LHCN-M2 (cell line): ENCODE data around the gene SYNCRIP. TPM values are rescaled to one million over a fixed set of nuclear protein-coding genes. Genes with fewer than 3 reads are reported as not detected.
"Not testable (repeated sequence)": the region's sequence is repeated elsewhere in the genome, so short reads cannot be mapped to it uniquely, and the experiment has no call there.

ENCODE experiments used
- DNase-seq: peaks from one replicate; pipeline ENCODE4 v3.0.0-alpha.2; 2012; ENCODE audit warnings: low read depth
- total RNA-seq: library from RNA; depleted of rRNA; stranded (reverse); fragments of >200 nt; gene quantifications from 2 replicates; pipeline ENCODE4 v1.2.3, GENCODE V29; 2014

SYNCRIP gene
- total RNA-seq, 1 experiment from 2014 or later = 121 TPM

DNA sequence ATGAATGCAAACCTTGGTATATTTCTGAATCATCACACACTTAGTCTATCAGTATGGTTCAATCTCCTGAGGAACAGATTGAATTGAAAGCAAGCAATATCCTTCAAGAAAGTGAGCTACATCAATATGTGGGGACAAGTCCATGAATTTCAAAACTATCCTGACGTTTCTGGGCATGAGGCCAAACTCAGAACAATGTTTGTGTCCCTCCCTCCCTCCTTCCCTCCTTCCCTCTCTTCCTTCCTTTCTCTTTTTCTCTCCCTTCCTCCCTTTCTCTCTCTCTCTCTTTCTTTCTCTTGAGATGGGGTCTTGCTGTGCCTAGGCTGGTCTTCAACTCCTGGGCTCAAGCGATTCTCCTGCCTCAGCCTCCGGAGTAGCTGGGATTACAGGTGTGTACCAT lies 27.9 kb upstream of the SYNCRIP start:
- peak; percentile 48 for DNase-seq

GRCh38 chr6:85669735-85670194 lies 27.1 kb upstream of the SYNCRIP start:
- DNase-seq = peak; percentile 73

- DNase-seq = peak; percentile 27
Measured at GRCh38 chr6:85662251-85662650, 19.6 kb upstream of the SYNCRIP start.

DNA sequence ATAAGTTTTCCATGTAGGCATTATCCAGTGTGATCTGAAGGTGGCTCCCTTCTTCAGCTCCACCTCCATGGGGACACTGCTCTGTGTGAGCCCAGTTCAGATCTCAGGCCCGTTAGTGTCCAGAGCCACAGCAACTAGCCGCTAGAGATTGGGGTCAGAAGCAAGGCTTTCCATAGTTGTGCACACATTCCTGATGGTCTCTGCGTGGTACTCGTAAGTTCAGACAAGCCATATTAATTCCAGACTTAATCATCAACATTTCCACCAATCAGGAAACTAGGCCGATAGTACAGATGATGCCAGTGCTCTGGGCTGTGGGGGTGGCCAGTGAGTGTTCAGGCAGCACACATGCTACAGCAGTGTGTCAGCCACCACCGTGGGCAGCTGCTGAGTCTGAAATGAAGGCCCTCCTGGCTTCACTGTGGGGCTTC lies 17.5 kb upstream of the SYNCRIP start:
- DNase-seq = peak; percentile 98

DNA sequence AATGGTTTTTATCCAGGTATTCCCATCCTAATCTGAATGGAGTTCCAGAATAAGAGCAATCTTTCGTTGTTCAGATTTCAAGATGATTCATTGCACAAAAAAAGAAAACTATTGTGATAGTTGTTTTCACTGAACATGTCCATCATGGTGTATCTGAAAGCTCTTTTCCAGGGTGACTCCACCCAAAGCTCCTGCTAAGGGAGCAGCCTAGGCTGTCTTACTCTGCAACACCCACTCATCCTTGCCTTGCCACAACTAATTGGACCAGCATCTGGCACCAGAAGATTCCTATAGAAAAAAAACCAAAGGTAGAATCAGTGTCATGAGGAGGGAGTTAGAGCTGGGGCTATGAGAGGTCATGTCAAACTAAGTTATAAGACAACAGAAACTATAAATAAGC lies 7.9 kb upstream of the SYNCRIP start:
- no peak for DNase-seq

- DNase-seq = no peak
Measured at GRCh38 chr6:85644279-85644762, 1.6 kb upstream of the SYNCRIP start.

GRCh38 chr6:85643537-85644278 lies 1.0 kb upstream of the SYNCRIP start:
- DNase-seq = peak; percentile 94

GRCh38 chr6:85641897-85642773 lies 551 bp downstream of the SYNCRIP start:
- DNase-seq = peak; percentile 47

DNA sequence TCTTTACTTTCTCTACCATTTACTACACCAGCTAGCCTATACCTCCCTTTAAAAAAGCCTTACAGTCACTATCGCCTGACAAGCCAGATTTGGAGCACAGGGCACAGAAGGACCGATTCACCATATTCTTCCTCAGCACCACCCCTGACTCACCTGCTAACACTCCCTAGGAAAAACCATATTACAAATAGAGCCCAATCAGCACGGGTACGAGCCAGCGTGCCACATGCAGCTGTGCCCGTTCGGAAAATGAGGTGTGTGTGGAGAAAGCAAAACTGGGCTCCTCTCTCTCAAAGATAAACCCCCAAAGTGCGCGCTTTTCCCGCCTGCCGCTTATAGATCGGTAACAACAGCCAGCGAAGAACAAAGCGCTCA lies 1.2 kb downstream of the SYNCRIP start:
- peak; percentile 29 for DNase-seq

DNA sequence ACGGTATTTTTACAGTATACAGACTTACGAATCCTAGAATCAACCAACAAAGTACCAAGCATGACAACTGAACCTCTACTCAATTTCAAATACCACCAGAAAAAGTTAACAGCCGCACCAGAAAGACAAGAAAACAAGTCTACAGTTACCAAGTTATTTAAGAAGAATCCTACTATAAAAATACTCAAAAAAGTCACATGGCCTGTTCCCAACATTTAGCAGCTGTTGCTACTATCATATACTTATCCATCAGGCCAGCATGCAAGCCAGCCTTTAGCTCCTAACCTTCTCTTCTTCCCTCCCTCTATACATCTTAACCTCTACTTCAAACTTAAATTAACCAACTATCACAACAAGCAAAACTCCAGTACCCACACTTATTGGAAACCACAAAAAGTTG lies 1.9 kb downstream of the SYNCRIP start:
- peak; percentile 70 for DNase-seq

GRCh38 chr6:85637579-85637978 lies 5.1 kb downstream of the SYNCRIP start:
- no peak for DNase-seq

DNA sequence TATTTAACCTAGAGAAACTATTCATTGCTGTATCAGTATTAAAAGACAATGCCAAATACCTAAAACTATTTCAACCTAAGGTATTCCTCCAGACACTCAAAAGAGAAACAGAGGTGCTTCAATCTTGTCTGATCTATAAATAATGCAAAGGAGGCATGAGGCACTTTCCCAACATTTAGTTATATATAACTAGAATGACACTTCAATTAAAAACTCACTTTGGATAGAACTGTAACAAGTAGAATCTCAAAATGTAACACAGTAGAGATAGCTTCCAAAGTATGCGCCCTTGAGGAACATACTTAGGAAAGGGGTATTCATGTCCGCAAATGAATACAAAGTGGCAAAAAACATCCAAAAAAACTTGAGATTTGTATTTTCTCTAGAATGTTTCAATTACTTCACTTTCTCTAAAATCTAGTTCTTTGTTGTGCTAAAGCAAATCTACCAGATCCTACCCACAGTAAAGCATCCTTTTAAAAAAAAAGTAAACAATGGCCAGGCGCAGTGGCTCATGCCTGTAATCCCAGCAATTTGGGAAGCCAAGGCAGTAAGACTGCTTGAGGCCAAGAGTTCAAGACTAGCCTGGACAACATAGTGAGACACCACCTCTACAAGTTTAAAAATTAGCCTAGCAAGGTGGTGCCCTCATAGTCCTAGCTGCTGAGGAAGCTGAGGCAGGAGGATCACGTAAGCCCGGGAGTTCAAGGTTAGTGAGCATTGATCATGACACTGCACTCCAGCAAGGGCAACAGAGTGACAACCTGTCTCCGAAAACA lies 10.3 kb downstream of the SYNCRIP start:
- no peak for DNase-seq

DNA sequence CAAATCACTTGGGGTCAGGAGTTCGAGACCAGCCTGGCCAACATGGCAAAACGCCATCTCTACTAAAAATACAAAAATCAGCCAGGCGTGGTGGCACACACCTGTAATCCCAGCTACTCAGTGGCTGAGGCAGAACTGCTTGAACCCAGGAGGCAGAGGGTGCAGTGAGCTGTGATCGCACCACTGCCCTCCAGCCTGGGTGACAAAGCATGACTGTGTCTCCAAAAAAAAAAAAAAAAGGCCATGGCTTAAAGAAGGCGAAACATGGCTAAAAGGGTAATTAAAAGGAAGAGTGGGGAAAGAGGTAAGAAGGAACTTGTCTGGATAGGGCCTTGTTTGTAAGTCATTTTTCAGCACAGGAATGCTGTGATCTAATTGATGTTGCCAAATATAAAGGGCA lies 11.6 kb downstream of the SYNCRIP start:
- not testable (repeated sequence) for DNase-seq

DNA sequence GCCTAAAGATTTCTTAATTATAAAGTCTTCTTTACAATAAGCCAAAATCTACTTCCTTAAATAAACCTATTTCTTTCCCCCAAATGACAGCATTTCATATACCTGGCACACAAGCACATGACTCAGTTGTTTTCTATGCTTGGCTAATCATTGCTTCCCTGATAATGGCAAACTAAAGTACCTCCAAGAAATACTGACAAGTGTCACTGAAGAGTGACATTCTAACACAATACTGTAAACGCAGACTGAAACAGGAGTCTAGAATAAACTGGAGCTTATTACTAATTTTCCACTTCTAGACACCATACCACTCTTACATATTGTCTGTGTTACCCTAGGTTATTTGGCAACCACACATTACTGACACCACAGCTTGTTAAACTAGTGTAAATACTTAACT lies 14.3 kb downstream of the SYNCRIP start:
- DNase-seq = no peak

DNA sequence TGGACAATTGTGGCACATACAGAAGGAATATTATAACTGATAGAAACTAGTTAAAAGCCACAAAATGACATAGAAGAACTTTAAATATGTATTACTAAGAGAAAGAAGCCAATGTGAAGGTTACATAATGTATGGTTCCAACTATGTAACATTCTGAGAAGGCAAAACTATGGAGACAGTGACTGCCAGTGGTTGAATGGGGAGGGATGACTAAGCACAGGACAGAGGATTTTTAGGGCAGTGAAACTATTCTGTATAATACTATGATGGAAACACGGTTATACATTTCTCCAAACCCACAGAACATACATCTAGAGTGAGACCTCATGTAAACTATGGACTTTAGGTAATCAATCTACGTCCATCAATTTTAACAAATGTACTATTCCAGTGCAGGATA lies 22.4 kb downstream of the SYNCRIP start:
- no peak for DNase-seq

- DNase-seq = no peak
Measured at GRCh38 chr6:85614780-85615179, 27.9 kb downstream of the SYNCRIP start.

DNA sequence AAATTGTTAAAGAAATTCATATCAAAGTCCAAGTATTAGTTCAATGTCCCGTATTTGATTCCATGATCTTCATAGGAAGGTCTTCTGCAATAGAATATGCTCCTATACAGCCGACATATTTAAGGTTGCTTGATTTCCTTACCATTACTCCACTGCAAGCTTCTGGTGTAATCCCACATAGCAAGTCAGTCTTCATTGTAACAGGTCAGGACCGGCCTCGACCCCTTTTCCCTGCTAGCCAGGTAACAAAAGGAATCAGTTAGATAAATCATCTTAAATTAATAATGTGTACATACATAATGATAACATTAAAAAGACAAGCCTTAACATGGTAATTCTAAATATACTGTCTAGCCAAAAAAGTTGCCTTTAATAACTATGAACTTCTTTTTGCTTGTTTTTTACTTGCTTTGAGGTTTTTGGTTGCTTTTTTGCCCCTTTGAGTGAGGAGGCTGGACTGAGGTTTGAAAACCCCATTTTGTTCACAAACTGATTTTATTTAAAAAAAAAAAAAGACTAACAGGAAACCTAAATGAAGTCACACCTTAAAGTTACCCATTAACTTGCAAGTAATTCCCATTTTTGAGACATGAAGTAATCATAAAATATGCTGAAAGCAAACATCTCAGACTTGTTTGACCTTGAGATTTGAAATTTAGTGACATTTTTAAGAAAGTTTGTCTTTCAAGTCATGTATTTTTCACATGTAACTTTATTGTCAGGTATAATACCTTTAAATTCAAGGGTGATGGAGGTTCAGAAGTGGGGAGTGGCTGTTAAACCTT lies 29.8 kb downstream of the SYNCRIP start:
- no peak for DNase-seq

DNA sequence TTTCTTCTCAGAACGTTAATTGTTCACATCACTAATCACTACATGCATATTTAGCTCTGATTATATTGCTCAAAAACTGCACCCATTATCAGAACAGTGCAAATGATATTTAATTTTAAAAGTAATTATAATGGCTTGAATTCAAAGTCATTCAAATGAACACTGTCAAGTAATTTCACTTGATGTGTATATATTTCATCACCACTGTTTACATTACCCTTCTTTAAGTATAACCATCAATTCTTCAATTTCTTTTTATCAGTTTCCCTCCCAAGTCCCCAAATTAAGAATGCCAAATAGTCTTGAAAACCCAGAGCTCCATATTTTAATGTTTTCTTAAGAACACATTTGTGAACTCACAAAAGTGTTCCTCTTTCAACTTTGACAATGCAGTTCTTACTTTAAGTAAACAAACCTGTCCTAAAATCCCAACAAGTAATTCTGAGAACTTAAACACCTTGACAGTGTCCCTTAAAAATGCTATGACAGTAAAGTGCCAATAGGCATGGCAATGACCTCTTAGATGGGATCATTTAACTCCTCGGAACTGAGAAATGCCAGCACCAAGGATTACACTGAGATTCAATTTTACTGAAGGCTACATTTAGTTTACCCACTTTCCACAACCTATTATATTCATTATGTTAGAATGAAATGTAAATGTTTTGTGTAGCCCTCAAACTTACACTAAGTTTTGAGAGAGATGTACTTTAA lies 32.3 kb downstream of the SYNCRIP start:
- DNase-seq = no peak

GRCh38 chr6:85602100-85602499 lies 40.6 kb downstream of the SYNCRIP start:
- DNase-seq = no peak

DNA sequence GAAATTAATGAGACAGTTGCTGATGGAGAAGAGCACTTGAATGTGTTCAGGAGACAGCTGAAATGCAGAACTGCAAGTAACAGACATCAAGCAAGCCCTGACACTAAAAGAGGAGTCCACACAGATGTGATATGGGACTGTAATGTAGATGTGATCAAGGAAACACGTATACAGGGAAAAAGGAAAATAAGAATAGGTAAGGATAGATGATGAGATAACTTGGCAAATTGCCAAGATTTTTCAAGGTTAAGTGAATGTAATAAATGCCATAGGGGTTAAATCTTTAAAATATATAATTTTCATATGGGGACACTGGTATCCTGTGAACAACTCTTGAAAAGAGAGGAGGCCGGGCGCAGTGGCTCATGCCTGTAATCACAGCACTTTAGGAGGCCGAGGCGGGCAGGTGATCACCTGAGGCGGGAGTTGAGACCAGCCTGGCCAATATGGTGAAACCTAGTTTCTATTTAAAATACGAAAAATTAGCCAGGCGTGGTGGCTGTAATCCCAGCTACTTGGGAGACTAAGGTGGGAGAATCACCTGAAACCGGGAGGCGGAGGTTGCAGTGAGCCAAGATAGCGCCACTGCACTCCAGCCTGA lies 41.9 kb downstream of the SYNCRIP start:
- no peak for DNase-seq
